ENCODE results near the gene CDH13.

Gene CDH13

DNA sequence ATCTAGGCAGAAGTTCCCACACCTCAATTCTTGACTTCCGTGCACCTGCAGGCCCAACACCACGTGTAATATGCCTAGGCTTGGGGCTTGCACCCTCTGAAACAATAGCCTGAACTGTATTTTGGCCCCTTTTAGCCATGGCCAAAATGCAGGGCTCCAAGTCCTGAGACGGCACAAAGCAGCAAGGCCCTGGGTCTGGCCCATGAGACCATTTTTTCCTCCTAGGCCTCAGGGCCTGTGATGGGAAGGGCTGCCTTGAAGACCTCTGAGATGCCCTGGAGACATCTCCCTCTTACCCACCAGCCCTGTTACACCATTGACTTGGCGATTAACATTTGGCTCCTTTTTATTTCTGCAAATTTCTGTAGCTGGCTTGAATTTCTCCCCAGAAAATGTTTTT lies 238.6 kb downstream of the CDH13 start:
- peaks cover 26 to 33% (median 29%) of the 10 kb centered on the region in 11 experiments for H3K9me3 ChIP-seq (replicated peaks in 1 of 11)
- no peak for TF ChIP-seq Cebpa-rat (IDR thresholded peaks at IDR 0.05)
- H3K36me3 ChIP-seq: no peaks in the 10 kb centered on the region
- H3K4me2 ChIP-seq: no peak overlapping the region
- H3K9ac ChIP-seq: no peak overlapping the region
- H3K27me3 ChIP-seq: no peaks in the 10 kb centered on the region
- no peaks in the 10 kb centered on the region for H3K4me1 ChIP-seq
- H4K20me1 ChIP-seq: no peaks in the 10 kb centered on the region
- H3K4me3 ChIP-seq: no peak overlapping the region
- no peak overlapping the region for H3K27ac ChIP-seq

DNA sequence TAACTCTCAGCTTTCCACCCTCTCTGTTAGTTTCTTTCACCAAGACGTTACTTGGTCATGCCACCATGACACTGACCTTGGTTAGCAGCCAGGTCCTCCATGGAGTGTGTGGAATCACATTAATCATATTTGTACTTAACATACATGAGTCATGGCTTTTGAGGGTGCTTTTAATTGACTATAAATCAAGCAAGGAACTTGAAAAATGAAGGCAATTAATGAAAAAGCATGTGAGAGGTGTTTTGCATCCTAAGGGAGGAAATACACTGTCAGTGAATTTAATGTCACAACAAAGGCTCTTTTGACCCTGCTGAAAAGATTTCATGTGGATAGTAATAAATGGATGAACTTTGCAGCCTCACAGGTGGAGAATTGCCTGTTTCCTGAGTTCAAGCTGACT lies 240.7 kb downstream of the CDH13 start:
- H3K36me3 ChIP-seq: no peaks in the 10 kb centered on the region
- no peaks in the 10 kb centered on the region for H3K27me3 ChIP-seq
- no peaks in the 10 kb centered on the region for H3K4me1 ChIP-seq
- no peak overlapping the region for H3K4me3 ChIP-seq
- TF ChIP-seq Cebpa-rat (IDR thresholded peaks at IDR 0.05): no peak
- H3K4me2 ChIP-seq: no peak overlapping the region
- H3K9me3 ChIP-seq (replicated peaks in 1 of 11): peaks cover 26 to 43% (median 33%) of the 10 kb centered on the region in 11 experiments
- no peak overlapping the region for H3K27ac ChIP-seq
- no peak overlapping the region for H3K9ac ChIP-seq
- H4K20me1 ChIP-seq: no peaks in the 10 kb centered on the region

DNA sequence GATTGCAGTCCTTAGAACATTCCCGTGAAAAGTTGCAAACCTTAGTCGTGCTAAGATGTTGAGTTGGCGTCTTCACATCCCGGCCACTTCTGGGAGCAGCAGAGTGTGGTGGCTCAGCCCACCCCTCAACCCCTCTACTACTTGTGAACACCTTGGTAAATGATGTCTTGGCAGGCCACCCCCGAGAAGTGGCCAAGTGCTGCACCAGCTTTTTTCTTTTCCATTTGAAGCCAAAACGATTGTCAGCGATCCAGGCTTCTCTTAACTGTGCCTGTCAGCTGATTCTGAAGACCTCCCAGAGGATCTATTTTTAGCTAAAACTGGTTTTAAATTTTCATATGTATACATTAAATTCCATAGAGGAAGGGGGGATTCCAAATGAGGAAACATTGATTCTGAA lies 247.5 kb downstream of the CDH13 start:
- Histone ChIP-seq H3K36me3 (no peaks in the 10 kb centered on the region), H3K4me2 (no peak overlapping the region), H3K27ac (no peak overlapping the region), H3K4me1 (no peaks in the 10 kb centered on the region), H3K4me3 (no peak overlapping the region), H3K9me3 (replicated peaks in 1 of 11) (peaks cover 0 to 11% (median 0%) of the 10 kb centered on the region in 11 experiments; a peak in 6 of 22 replicates), H4K20me1 (no peaks in the 10 kb centered on the region), H3K9ac (no peak overlapping the region), H3K27me3 (no peaks in the 10 kb centered on the region; a peak in 1 of 22 replicates)
- no peak for TF ChIP-seq Cebpa-rat (IDR thresholded peaks at IDR 0.05)

DNA sequence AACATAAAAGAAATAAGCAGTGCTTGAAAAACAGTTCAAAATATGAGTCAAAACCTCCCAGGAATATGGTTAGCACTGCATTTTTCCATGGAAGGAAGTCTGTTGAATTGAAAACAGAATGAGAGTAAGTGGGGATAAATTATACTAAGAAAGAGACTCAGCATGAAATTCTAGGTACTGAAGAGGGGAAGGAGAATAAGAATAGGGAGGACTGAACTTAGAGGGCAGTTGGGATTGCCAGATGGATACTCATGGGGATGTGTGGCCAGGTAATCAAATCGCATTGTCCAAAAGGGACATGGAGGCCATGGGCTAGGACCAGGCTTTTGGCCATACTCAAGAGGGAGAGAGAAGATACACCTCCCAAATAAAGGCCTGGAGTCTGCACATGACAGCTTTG lies 247.9 kb downstream of the CDH13 start:
- Histone ChIP-seq H3K4me2 (no peak overlapping the region), H3K4me3 (no peak overlapping the region), H4K20me1 (no peaks in the 10 kb centered on the region), H3K9me3 (replicated peaks in 1 of 11) (peaks cover 0 to 11% (median 0%) of the 10 kb centered on the region in 11 experiments; a peak in 6 of 22 replicates), H3K27ac (no peak overlapping the region), H3K9ac (no peak overlapping the region), H3K27me3 (no peaks in the 10 kb centered on the region; a peak in 1 of 22 replicates), H3K4me1 (no peaks in the 10 kb centered on the region), H3K36me3 (no peaks in the 10 kb centered on the region)
- TF ChIP-seq Cebpa-rat (IDR thresholded peaks at IDR 0.05): no peak

- H3K4me3 ChIP-seq: no peak overlapping the region
- peaks cover 0 to 2% (median 0%) of the 10 kb centered on the region in 11 experiments; a peak in 3 of 22 replicates for H3K9me3 ChIP-seq (replicated peaks in 1 of 11)
- no peak overlapping the region for H3K27ac ChIP-seq
- TF ChIP-seq Cebpa-rat (IDR thresholded peaks at IDR 0.05): no peak
- no peaks in the 10 kb centered on the region for H3K36me3 ChIP-seq
- H3K4me2 ChIP-seq: no peak overlapping the region
- no peaks in the 10 kb centered on the region for H4K20me1 ChIP-seq
- H3K27me3 ChIP-seq: no peaks in the 10 kb centered on the region; a peak in 1 of 22 replicates
- H3K4me1 ChIP-seq: no peaks in the 10 kb centered on the region
- H3K9ac ChIP-seq: no peak overlapping the region
These were observed 250.2 kb downstream of the CDH13 start for GRCh38 chr16:82876951-82877350.

DNA sequence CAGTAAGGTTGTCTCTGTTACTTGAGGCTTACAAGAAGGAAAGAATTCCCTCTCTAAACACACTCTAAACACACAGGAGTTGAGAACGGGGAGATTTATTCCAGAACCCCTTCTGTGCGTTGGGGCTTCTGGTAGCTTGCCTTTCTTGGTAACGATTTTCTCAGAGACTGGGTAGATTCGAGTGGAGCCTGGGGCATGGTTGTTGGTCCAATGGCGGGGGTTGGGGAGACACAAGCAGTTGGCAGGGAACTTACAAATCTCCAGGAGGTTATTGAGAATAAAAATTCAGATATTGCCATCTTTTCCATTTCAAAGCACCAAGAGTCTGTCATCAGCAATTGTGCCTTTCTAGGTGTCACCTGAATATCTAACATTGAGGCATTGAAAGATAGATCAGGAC lies 251.7 kb downstream of the CDH13 start:
- no peaks in the 10 kb centered on the region for H4K20me1 ChIP-seq
- no peak overlapping the region for H3K27ac ChIP-seq
- no peak overlapping the region for H3K9ac ChIP-seq
- H3K27me3 ChIP-seq: no peaks in the 10 kb centered on the region; a peak in 1 of 22 replicates
- H3K4me2 ChIP-seq: no peak overlapping the region
- no peaks in the 10 kb centered on the region for H3K9me3 ChIP-seq (replicated peaks in 1 of 11)
- TF ChIP-seq Cebpa-rat (IDR thresholded peaks at IDR 0.05): no peak
- no peak overlapping the region for H3K4me3 ChIP-seq
- H3K36me3 ChIP-seq: no peaks in the 10 kb centered on the region
- peaks cover 0 to under 1% (median 0%) of the 10 kb centered on the region in 10 experiments; a peak in 1 of 20 replicates for H3K4me1 ChIP-seq

DNA sequence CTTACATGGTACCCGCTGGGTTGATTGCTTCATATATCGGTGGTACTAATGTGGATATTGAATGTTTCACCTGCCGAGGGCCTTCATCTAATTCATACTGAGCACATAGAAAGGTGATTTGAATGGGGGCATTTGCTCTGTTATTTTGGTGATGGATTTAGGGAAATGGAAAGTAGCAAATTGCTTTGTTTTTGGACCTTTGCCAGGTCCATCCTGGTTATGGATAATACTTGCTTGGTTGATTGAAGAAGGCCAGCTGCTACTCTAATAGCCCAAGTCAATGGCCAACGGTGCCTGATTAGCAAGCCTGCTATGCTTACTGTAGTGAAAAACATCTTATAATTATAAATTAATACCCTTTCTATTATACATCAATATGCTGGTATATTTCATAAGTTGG lies 253.6 kb downstream of the CDH13 start:
- no peak overlapping the region for H3K4me2 ChIP-seq

DNA sequence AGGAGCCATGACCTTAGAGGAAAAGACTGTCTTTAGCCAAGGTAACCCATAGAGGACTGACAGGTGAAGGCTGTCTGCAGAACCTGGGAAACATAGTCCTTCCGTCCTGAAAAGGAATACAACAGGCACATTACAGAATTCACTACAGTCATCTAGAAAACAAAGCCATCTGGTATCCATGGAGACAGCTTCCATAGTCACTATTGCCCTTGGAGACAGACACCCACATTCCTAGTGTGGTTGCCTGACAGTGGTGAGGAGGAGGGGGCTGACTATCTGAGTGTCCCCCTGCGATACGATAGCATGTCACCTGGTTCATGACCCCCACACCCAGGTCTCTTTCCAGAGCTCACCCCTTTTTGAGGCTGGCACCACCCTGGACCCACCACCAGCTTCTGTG lies 254.7 kb downstream of the CDH13 start:
- H3K4me3 ChIP-seq: no peak overlapping the region
- H3K36me3 ChIP-seq: no peaks in the 10 kb centered on the region
- H3K27ac ChIP-seq: no peak overlapping the region
- no peaks in the 10 kb centered on the region for H4K20me1 ChIP-seq
- H3K9ac ChIP-seq: no peak overlapping the region
- no peaks in the 10 kb centered on the region; a peak in 1 of 22 replicates for H3K27me3 ChIP-seq
- peaks cover 0 to 5% (median 0%) of the 10 kb centered on the region in 10 experiments; a peak in 1 of 20 replicates for H3K4me1 ChIP-seq
- H3K4me2 ChIP-seq: no peak overlapping the region
- no peak for TF ChIP-seq Cebpa-rat (IDR thresholded peaks at IDR 0.05)
- H3K9me3 ChIP-seq (replicated peaks in 1 of 11): no peaks in the 10 kb centered on the region

More for the DNA sequence above, 253.6 kb downstream of the CDH13 start:
- no peak overlapping the region for H3K27ac ChIP-seq
- H3K4me3 ChIP-seq: no peak overlapping the region
- peaks cover 0 to 5% (median 0%) of the 10 kb centered on the region in 10 experiments; a peak in 1 of 20 replicates for H3K4me1 ChIP-seq
- no peak for TF ChIP-seq Cebpa-rat (IDR thresholded peaks at IDR 0.05)
- no peaks in the 10 kb centered on the region for H4K20me1 ChIP-seq
- no peaks in the 10 kb centered on the region; a peak in 1 of 22 replicates for H3K27me3 ChIP-seq
- H3K9ac ChIP-seq: no peak overlapping the region
- no peaks in the 10 kb centered on the region for H3K36me3 ChIP-seq
- no peaks in the 10 kb centered on the region for H3K9me3 ChIP-seq (replicated peaks in 1 of 11)

DNA sequence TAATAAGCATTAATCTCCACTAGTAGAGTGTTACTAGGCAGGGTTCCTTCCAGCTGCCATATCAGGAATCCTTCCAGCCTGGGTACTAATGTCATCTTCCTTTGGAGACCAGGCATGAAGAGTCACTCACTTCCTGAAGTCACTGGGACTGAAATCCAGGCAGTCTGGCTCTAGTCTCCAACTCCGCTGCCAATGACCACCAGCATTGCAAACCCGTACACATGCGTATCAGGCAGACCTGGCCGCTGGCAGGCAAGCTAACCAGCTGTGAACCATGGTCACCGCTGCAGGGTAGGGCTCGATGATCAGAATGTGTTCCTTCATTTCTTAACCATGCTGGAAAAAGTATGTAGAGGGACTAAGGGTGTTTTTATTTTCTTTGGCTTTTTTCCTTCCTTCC lies 255.5 kb downstream of the CDH13 start:
- no peak for TF ChIP-seq Cebpa-rat (IDR thresholded peaks at IDR 0.05)
- H3K4me3 ChIP-seq: no peak overlapping the region
- H3K4me1 ChIP-seq: peaks cover 0 to 5% (median 0%) of the 10 kb centered on the region in 10 experiments; a peak in 1 of 20 replicates
- H4K20me1 ChIP-seq: no peaks in the 10 kb centered on the region
- no peak overlapping the region for H3K9ac ChIP-seq
- H3K27ac ChIP-seq: no peak overlapping the region
- H3K27me3 ChIP-seq: no peaks in the 10 kb centered on the region; a peak in 1 of 22 replicates
- H3K36me3 ChIP-seq: no peaks in the 10 kb centered on the region
- no peaks in the 10 kb centered on the region for H3K9me3 ChIP-seq (replicated peaks in 1 of 11)
- H3K4me2 ChIP-seq: no peak overlapping the region

Measured in BLaER1 treated with 17β-estradiol and CSF1 and Interleukin-3, amounts not matched to agents 10 nM and 100 nM (cell line).